Fibroblast of skin of right quadriceps (primary cell): ENCODE measurements around the gene THSD8.
A peak's percentile ranks its signal among the peaks of the same experiment; 100 is the strongest.
"Not testable (repeated sequence)": the region's sequence is repeated elsewhere in the genome, so short reads cannot be mapped to it uniquely, and the experiment has no call there.

Experiments
- DNase-seq: peaks from one replicate; pipeline ENCODE4 v3.0.0-alpha.2; 2013

THSD8 gene

GRCh38 chr19:12793290-12794195, 8.3 kb upstream of the THSD8 start:
- peak; percentile 95 for DNase-seq

DNA sequence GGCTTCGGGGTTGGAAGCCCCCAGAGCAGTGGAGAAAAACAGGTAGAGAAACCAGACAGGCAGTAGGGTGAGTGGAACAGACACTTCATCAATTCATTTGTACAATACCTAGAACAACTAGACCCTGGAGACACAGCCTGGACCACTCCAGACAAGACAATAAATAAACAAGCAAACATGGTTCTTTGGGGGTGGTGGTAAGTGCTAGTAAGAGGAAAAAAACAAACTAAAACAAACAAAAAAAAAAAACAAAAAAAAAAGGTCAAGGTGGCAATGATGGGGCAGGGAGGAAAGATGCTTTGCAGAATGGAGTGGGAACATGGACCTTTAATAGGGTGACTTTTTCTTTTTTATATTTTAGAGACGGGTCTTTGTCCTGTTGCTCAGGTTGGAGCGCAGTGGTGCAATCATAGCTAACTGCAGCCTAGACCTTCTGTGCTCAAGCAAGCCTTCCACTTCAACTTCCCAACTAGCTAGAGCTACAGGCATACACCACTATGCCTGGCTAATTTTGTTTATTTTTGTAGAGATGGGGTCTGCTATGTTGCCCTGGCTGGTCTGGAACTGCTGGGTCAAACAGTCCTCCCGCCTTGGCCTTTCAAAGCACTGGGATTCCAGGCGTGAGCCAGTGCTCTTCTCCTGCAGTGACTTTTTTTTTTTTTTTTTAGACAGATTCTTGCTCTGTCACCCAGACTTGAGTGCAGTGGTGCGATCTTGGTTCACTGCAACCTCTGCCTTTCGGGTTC, 7.5 kb upstream of the THSD8 start:
- no peak for DNase-seq

GRCh38 chr19:12794971-12795381, 6.9 kb upstream of the THSD8 start:
- DNase-seq = no peak

GRCh38 chr19:12796146-12797071, 5.5 kb upstream of the THSD8 start:
- DNase-seq = peak; percentile 78

DNA sequence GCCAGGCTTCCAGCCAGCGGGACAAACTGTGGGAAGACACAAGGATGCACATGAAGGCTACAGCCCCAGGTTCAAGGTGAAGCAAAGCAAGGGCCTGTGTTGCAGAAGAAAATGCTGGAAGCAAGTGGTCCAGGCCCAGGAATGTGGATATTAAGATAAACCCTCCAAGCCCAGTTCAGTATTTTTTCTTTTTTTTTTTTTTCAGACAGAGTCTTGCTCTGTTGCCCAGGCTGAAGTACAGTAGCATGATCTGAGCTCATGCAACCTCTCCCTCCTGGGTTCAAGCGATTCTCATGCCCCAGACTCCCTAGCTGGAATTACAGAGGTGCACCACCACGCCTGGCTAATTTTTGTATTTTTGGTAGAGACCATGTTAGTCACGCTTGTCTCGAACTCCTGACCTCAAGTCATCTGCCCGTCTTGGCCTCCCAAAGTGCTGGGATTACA, 4.7 kb upstream of the THSD8 start:
- DNase-seq = no peak

- DNase-seq = not testable (repeated sequence)
These were observed 4.3 kb upstream of the THSD8 start for GRCh38 chr19:12797607-12798006.

DNA sequence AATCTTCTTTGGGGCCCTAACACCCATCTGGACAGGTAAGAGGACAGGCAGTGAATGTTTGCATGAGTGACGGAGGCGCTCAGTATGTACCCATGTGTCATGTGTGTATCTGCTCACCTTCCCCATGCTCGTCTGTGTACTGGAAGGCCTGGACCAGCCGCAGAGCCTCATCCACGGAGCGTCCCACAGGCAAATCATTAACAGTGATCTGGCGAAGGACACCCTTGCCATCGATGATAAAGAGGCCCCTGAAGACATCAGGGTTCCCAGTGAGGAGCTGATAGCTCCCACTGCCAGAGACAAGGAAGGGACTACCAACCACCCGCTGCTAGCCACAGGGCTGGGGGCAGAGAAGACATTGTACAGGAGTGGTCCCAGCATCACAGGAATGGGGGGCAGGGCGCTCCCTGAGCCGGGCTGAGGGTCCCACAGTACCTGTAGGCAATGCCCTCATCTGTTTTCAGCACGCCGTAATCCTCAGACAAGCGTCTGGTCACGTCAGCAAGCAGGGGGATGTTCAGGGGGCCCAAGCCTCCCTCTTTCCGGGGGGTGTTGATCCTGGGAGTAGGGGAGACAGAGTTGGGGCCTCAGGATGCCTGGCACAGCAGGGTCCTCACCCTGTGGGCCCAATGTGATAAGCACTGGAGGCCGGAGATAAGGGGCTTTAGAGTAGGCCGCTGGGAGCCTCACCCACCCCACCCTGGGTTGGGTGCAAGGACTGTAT, 2.0 kb upstream of the THSD8 start:
- no peak for DNase-seq

GRCh38 chr19:12800466-12800770, 1.5 kb upstream of the THSD8 start:
- no peak for DNase-seq

DNA sequence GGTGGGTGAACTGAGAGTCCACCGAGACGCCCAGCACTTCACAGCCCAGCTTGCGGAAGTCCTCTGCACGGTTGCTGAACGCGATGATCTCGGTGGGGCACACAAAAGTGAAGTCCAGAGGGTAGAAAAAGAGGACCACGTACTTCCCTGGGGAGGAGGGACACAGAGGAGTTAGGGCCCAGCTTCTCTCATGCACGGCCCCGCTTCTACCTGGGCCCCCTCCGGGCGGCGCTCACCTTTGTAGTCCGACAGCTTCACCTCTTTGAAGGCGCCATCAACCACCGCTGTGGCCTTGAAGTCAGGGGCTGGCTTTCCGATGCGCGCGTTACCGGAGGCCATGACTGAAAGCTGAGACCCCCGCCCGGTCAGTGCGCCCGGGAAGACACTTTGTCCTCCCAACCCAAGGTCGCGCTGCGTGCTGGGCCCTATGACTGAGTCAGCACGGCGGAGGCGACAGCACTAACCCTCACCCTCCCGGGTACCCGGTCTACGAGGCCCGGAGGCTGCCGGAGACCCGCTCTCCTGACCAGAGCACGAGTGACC, 875 bp upstream of the THSD8 start:
- no peak for DNase-seq

- DNase-seq = no peak
These were observed 618 bp downstream of the THSD8 start for GRCh38 chr19:12802267-12803106.

DNA sequence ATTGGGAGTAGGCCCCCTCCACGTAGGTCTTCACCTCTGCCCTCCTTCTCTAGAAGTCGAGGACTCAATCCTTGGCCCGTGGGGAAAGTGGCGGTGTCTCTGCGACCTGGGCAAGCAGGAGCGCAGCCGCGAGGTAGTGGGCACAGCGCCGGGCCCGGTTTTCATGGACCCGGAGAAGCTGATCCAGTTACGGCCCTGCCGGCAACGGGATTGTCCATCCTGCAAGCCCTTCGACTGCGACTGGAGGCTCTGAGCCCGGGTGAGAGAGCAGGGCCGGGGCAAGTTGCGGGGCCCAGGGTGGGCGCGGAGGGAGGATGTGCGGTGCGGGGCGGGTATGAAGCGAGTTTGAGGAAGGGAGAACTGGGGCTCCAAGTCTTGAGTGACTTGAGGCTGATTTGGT, 2.2 kb downstream of the THSD8 start:
- DNase-seq = no peak

GRCh38 chr19:12806242-12807081, 4.6 kb downstream of the THSD8 start, which contains the start of gene RNASEH2A:
Gene RNASEH2A, plus strand, starts transcription at chr19:12806584. Its CDS starts 90 bp downstream, at chr19:12806674.
- DNase-seq = peak; percentile 88

- DNase-seq = no peak
These were observed 13.2 kb downstream of the THSD8 start for GRCh38 chr19:12815088-12815487.

DNA sequence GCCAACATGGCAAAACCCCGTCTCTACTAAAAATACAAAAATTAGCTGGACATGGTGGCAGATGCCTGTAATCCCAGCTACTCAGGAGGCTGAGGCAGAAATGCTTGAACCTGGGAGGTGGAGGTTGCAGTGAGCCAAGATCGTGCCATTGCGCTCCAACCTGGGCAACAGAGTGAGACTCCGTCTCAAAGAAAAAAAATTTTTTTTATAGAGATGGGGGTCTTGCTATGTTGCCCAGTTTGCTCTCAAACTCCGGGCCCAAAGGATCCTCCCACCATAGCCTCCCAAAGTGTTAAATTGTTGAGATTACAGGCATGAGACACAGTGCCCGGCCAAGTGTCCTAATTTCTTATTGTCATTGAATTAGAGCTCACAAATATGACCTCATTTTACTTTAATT, 15.3 kb downstream of the THSD8 start:
- not testable (repeated sequence) for DNase-seq

DNA sequence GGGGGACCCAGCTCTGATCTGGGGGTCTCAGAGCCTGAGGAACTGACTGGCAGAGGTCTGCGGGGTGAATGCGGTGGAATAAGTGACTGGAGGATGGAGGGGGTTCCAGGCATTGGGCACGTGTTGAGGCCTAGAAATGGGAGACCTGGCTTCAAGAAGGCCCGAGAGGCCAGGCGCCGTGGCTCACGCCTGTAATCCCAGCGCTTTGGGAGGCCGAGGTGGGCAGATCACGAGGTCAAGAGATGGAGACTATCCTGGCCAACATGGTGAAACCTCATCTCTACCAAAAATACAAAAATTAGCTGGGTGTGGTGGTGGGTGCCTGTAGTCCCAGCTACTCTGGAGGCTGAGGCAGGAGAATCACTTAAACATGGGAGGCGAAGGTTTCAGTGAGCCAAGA, 15.9 kb downstream of the THSD8 start:
- DNase-seq = not testable (repeated sequence)

DNA sequence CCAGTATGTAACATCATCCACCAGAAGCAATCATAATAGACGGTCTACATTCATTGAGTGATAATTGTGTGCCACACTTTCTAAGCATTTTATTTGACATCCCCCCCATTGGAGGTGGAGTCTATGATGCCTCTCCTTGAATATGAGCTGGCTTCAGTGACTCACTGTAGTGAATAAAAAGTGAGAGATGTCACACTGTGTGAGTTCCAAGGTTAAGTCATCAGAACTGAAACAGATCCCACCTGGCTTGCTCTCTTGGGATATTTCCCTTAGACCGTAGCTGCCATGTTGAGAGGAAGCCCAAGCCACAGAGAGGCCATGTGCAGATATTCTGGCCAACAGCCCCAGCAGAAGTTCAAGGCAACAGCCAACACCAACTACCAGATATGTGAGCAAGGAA, 19.9 kb downstream of the THSD8 start:
- no peak for DNase-seq

GRCh38 chr19:12825254-12826131, 23.6 kb downstream of the THSD8 start:
- peak; percentile 46 for DNase-seq

DNA sequence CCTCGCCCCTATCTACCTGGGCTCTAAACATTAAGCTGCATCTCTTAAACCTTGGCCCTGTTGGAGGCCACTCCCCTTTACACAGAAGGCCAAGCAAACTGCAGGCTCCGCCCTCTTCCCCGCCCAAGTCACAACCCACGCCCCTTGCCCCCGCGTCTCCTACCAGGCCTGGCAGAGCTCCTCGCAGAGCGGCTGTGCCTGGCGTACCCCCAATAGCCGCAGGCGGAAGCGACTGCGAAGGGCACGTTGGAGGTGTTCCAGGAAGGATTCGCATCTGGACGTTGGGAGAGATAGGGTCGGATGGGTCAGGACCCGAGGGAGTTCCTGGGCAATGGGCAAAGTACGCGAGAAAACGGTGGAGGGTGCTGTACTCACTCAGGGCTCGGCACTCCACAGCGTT, 26.6 kb downstream of the THSD8 start:
- no peak for DNase-seq

DNA sequence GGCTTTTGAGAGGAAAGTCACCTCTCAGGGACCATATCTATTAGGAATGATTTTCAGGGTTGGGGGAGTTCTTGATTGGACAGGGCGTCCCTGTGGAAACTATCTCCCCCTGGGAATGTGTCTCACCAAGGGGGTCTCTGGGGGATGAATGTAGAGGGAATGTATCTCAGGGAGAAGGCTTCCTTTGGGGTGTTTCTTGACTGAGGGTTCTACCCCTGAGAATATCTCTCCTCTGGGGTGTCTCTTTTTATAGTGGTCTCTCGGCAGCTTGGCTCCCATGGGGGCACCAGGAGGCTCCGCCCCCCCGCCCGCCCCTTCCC, 31.5 kb downstream of the THSD8 start:
- DNase-seq = no peak
